Renal cortical epithelial cell (primary cell): ENCODE measurements around the gene ASTE1. TPM values are rescaled to one million over a fixed set of nuclear protein-coding genes. Genes with fewer than 3 reads are reported as not detected.
A peak's percentile ranks its signal among the peaks of the same experiment; 100 is the strongest.
"Not testable (repeated sequence)": the region's sequence is repeated elsewhere in the genome, so short reads cannot be mapped to it uniquely, and the experiment has no call there.

ENCODE experiments used
- DNase-seq: peaks from one replicate; pipeline ENCODE4 v3.0.0-alpha.2; 2011; ENCODE audit warnings: low read depth
- total RNA-seq: library from RNA; depleted of rRNA; stranded (reverse); fragments of >200 nt; gene quantifications from 2 replicates; pipeline ENCODE4 v1.2.3, GENCODE V29; 2014

The ASTE1 gene
- total RNA-seq, 1 donor from 2014 or later = 8.7 TPM

- DNase-seq = no peak
These were observed 16.9 kb downstream of the ASTE1 start for GRCh38 chr3:131009698-131010097.

GRCh38 chr3:131008326-131008725 is 18.3 kb downstream of the ASTE1 start:
- DNase-seq = no peak

DNA sequence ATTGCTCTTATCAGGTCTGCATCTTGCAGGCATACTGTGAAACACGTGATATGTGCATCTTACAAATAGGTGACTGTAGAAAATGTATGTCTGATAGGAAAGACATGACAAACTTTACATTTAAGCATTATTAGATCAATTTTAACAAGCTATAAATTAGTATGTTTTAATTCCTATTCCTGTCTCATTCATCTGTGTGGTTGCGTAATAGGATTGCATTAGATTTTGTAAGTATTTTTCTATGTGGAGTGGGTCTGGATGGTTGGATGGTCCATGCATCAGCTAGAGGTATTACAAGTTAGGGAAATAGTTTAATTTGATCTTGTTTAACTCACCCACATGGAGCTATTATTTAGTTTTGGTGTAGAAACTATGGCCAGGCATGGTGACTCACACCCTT is 18.8 kb downstream of the ASTE1 start:
- DNase-seq = no peak

DNA sequence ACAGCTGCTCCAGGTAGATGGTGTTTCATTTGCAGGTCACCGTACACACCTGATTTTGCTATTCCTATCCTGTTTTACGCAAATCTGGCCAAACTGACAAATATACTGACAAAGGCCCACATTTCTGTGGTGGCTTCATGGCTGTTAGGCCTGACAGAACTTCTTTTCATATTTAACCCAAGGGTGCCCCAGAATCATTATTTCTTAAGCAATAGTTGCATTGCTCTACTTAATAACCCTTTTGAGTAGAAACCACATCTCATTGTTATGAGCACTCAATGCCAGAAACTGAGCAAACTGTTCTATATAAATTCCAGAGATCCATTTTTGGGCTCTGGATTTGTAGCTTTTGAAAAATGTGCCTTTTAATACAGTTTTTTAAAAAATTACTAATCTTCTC is 19.4 kb downstream of the ASTE1 start:
- DNase-seq = no peak

GRCh38 chr3:131004603-131005002 is 22.0 kb downstream of the ASTE1 start:
- no peak for DNase-seq

DNA sequence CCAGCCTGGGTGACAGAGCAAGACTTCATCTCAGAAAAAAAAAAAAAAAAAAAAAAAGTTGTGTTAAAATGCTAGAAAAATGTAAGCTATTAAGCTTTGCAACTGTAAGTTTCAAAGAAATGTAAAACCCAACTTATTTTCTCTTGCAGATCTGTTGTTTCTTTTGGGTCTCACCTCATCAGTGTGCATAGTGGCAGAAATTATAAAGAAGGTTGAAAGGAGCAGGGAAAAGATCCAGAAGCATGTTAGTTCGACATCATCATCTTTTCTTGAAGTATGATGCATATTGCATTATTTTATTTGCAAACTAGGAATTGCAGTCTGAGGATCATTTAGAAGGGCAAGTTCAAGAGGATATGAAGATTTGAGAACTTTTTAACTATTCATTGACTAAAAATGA is 25.6 kb downstream of the ASTE1 start:
- DNase-seq = no peak

DNA sequence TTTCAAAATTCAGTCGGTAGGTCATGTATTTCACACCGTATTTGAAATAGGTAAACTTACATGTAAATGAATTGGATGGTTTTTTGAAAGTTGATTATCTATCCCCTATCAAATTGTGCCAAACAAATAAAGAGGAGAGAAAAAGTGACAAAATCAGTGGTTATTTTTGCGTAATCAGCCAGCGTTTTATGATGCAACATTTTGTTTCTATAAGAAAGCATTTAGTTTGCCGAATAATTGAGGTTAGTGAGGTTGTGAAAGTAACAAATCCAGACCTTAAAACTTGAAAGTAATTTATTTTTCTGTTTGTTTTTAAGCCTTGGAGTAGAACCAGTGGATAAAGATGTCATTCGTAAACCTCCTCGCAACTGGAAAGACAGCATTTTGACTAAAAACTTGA is 29.3 kb downstream of the ASTE1 start:
- peak; percentile 23 for DNase-seq

- no peak for DNase-seq
These were observed 34.3 kb downstream of the ASTE1 start for GRCh38 chr3:130992344-130992743.

DNA sequence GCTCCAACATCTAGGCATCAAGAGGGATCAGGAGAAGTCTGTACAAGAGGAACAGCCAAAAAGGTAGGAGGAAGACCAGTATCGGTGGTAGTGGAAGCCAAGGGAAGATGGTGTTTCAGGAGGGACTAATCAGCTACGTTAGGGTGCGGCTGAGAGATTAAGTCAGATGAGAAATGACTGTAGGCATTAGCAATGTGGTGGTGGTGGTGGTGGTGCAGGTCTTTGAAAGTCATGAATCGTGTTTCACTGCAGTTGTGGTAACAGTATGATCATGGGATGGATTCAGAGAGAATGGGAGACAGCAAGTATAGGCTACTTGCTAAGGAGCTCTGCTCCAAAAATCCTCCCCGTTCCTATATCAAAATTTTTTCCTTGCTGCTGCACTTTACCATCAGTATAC is 35.5 kb downstream of the ASTE1 start:
- DNase-seq = no peak

- DNase-seq = no peak
These were observed 36.3 kb downstream of the ASTE1 start for GRCh38 chr3:130990282-130990681.

DNA sequence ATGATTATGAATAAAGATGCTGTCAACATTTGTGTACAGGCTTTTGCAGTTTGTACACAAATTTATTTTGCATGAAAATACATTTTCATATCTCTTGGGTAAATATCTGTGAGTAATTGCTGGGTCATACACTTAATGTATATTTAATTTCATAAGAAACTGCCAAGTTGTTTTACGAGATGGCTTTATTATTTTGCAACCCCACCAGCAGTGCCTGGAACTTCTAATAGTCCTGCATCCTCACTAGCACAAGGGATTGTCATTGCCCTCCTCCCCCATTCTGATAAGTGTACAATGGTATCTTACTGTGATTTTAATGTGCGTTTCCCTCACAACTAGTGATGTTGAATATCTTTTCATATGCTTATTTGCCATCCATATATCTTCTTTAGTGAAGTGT is 45.2 kb downstream of the ASTE1 start:
- DNase-seq = no peak

- no peak for DNase-seq
These were observed 47.5 kb downstream of the ASTE1 start for GRCh38 chr3:130979117-130979516.

DNA sequence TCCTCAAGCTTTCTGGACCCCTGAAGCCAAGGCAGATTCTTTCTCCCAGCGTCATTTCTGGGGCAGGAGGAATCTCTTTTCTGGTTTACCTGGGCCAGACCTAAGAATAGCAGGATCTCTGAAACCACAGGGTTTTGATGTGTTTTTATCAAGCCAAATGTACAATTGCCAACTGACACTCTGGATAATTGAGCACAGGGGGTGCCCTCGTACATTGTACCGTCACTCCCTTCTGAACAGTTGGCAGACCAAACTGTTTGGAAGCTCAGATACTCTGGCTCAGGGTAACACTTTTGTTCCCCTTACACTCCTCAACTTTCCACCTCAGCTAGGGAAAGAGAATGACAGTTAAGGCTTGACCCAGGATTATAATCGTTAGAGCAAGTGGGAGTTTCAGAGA is 49.9 kb downstream of the ASTE1 start:
- no peak for DNase-seq

GRCh38 chr3:130975251-130975650 is 51.4 kb downstream of the ASTE1 start:
- DNase-seq = no peak

- no peak for DNase-seq
These were observed 52.4 kb downstream of the ASTE1 start for GRCh38 chr3:130974201-130974600.

GRCh38 chr3:130973406-130973805 is 53.2 kb downstream of the ASTE1 start:
- no peak for DNase-seq

- not testable (repeated sequence) for DNase-seq
These were observed 54.0 kb downstream of the ASTE1 start for GRCh38 chr3:130972592-130972991.

DNA sequence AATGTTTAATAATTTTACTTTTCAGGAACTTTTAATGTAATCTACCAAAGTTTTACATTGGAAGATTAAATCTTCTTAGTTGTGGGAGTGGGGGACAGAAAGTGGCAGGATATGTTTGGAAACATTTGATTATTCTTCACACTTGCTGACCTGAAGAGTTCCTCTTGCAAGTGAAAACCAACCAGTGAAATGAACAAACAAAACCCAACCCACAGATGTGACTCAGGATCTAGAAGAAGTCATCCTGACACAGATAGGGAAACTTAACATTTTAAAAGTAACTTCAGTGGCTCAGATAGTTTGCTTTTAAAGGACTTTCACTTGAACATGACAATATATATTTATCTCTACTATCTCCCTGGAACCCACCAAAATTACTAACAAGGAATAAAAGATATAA is 55.4 kb downstream of the ASTE1 start:
- peak; percentile 23 for DNase-seq

DNA sequence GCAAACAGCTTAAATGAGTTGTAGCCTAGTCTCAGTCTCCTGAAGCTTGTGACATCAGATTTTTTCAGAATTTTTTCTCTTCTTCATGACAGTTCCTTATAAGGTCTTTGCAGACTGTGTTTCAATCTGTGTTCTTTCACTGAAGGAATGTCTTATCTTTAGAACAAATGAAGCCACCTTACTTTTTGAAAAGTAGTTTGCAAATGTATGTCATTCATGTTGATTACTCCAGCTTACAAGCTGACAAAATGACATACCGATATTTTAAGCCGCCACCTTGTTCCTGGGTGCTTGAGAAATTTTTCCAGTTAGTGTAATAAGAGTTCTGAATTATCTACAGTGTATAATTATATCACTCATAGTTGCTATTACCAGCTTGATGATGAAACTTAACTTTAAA is 57.0 kb downstream of the ASTE1 start:
- DNase-seq = no peak

DNA sequence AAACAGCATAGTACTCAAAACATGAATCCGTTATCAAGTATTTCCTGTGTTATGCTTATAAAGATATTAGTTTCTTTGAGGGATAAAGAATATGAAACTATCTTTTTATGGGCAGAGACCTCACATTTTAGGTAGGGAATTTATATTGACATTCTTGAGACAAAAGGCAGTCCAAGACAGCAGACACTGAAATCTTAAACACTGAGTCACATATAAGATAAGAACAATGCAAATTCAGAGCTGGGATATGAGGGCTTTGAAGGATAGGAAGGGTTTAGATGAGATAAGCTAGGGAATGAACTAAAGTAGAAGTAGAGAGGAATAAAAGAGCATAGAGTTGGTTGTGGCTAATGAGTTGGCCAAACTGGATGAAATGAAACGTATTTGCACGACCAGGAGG is 58.4 kb downstream of the ASTE1 start:
- DNase-seq = no peak

DNA sequence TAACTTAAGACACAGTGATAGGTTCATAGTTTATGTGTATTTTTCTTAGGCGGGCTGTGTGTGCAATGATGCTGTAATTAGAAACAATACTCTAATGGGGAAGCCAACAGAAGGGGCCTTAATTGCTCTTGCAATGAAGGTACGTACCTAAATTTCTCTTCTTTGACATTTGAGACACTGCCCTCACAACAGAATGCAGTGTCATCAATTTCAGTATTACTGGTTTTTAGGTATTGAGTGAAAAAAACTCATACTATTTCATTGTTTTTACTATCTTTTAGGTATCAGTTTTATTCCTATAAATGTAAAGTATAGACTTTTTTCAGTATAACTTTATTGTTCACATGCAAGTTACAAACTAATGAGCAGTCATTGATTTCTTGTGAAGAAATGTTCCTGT is 59.3 kb downstream of the ASTE1 start:
- no peak for DNase-seq

DNA sequence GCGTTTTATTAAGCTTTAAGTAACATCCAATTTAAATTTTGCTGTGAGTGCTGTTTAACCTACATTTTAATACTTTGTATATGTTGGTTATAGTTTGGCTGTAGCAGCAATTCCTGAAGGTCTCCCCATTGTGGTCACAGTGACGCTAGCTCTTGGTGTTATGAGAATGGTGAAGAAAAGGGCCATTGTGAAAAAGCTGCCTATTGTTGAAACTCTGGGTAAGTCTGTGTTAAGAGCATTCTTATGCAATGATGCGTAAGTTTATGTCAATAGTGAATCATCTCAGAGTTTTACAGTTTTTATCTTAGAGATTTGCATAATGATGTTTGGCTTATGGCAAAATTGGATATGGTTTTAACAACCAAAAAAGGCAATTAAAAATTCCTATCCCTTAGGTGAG is 62.7 kb downstream of the ASTE1 start:
- DNase-seq = peak; percentile 89
